CD14-positive monocyte (primary cell): Measurements from ENCODE around the gene ZSCAN16. TPM values are rescaled to one million over a fixed set of nuclear protein-coding genes. Genes with fewer than 3 reads are reported as not detected.

Experiments used
- DNase-seq, 3 donors: peaks; one replicate each; pipeline ENCODE4 v3.0.0-alpha.2; 2011 to 2022
- H2AFZ ChIP-seq: 2 replicates; pipeline ENCODE4 v1.6.0; 2012; ENCODE audit warnings: mild to moderate bottlenecking, low read depth, low read length, inconsistent platforms; ENCODE audit not compliant: insufficient read depth, poor library complexity, severe bottlenecking
- H3K27ac ChIP-seq, 2 donors: 1 replicate in 1 of 2; 2 replicates in 1 of 2; pipeline ENCODE4 v1.5.1; 2012 to 2013; ENCODE audit warnings: low read length in 2 of 2, control low read depth in 1 of 2, inconsistent platforms in 1 of 2, low read depth in 1 of 2, mild to moderate bottlenecking in 1 of 2
- H3K27me3 ChIP-seq, 2 donors: one replicate each; pipeline versions ENCODE4 v1.6.0 to v1.6.1; 2011 to 2013; ENCODE audit warnings: low read length in 2 of 2; ENCODE audit not compliant: control insufficient read depth in 2 of 2, insufficient read depth in 2 of 2
- H3K36me3 ChIP-seq, 2 donors: replicated peaks in 1 of 2; 1 replicate in 1 of 2; 2 replicates in 1 of 2; pipeline versions ENCODE4 v1.5.1 to v1.6.1; 2012 to 2013; ENCODE audit warnings: low read length in 2 of 2, control low read depth in 1 of 2, inconsistent platforms in 1 of 2, mild to moderate bottlenecking in 1 of 2; ENCODE audit not compliant: insufficient read depth in 2 of 2, control insufficient read depth in 1 of 2
- H3K4me1 ChIP-seq, 2 donors: 1 replicate in 1 of 2; 2 replicates in 1 of 2; pipeline versions ENCODE4 v1.5.1 to v1.6.1; 2012 to 2013; ENCODE audit warnings: low read length in 2 of 2, control low read depth in 1 of 2, inconsistent platforms in 1 of 2, mild to moderate bottlenecking in 1 of 2, moderate library complexity in 1 of 2; ENCODE audit not compliant: insufficient read depth in 2 of 2, control insufficient read depth in 1 of 2
- H3K4me2 ChIP-seq: replicated peaks from 2 replicates; pipeline ENCODE3; 2012; ENCODE audit warnings: low read length, moderate library complexity, mild to moderate bottlenecking; ENCODE audit not compliant: poor library complexity, severe bottlenecking; ENCODE audit errors: extremely low read depth
- H3K4me3 ChIP-seq, 3 experiments: fragments of 200-600 bp in 1 of 3; sonication (generic) in 1 of 3; replicated peaks in 1 of 3; 1 replicate in 2 of 3; 2 replicates in 1 of 3; pipeline ENCODE4 v1.5.1; 2011 to 2013; ENCODE audit warnings: low read length in 3 of 3, mild to moderate bottlenecking in 3 of 3, control low read depth in 2 of 3, low read depth in 2 of 3, inconsistent platforms in 1 of 3, moderate library complexity in 1 of 3
- H3K79me2 ChIP-seq: 2 replicates; pipeline ENCODE4 v1.6.0; 2012; ENCODE audit warnings: mild to moderate bottlenecking, control low read depth, inconsistent platforms, low read length, moderate library complexity; ENCODE audit not compliant: insufficient read depth
- H3K9ac ChIP-seq: 2 replicates; pipeline ENCODE4 v1.6.0; 2017; ENCODE audit warnings: low read length, mild to moderate bottlenecking; ENCODE audit not compliant: insufficient read depth, poor library complexity, severe bottlenecking
- H3K9me3 ChIP-seq, 2 donors: replicated peaks in 1 of 2; 1 replicate in 1 of 2; 2 replicates in 1 of 2; pipeline versions ENCODE4 v1.5.1 to v1.6.1; 2012 to 2013; ENCODE audit warnings: low read length in 2 of 2, control low read depth in 1 of 2; ENCODE audit not compliant: control insufficient read depth in 1 of 2, insufficient read depth in 1 of 2
- H4K20me1 ChIP-seq: 2 replicates; pipeline ENCODE4 v1.6.0; 2012; ENCODE audit warnings: mild to moderate bottlenecking, low read length, control low read depth, moderate library complexity; ENCODE audit not compliant: insufficient read depth
- H3K27ac Mint-ChIP-seq, 7 donors: one replicate each; pipeline ENCODE4 v1.8.0; 2020; ENCODE audit warnings: mild to moderate bottlenecking in 7 of 7, mixed read lengths in 7 of 7, moderate library complexity in 6 of 7, inconsistent platforms in 2 of 7
- H3K27me3 Mint-ChIP-seq, 3 donors: one replicate each; pipeline ENCODE4 v1.8.0; 2021 to 2022; ENCODE audit warnings: low read depth in 3 of 3, mild to moderate bottlenecking in 3 of 3, mixed read lengths in 3 of 3, moderate library complexity in 3 of 3, inconsistent platforms in 1 of 3
- H3K36me3 Mint-ChIP-seq, 2 donors: one replicate each; pipeline ENCODE4 v1.8.0; 2020; ENCODE audit warnings: mixed read lengths in 2 of 2, inconsistent platforms in 1 of 2, mild to moderate bottlenecking in 1 of 2
- H3K4me1 Mint-ChIP-seq: one replicate; pipeline ENCODE4 v1.8.0; 2020; ENCODE audit warnings: mild to moderate bottlenecking, mixed read lengths
- H3K4me3 Mint-ChIP-seq, 2 donors: one replicate each; pipeline ENCODE4 v1.8.0; 2020; ENCODE audit warnings: mild to moderate bottlenecking in 2 of 2, mixed read lengths in 2 of 2, moderate library complexity in 1 of 2
- H3K9me3 Mint-ChIP-seq, 7 donors: one replicate each; pipeline ENCODE4 v1.8.0; 2020 to 2022; ENCODE audit warnings: mixed read lengths in 7 of 7, mild to moderate bottlenecking in 6 of 7, moderate library complexity in 6 of 7, inconsistent platforms in 2 of 7
- WGBS: methylation state at CpG from one replicate; pipeline ENCODE4 v1.1.5; 2013; ENCODE audit warnings: missing lambda C conversion rate; ENCODE audit not compliant: insufficient coverage; 5-methylcytosine and 5-hydroxymethylcytosine counted together
- intact Hi-C, 2 donors: fragments of 100-400 bp; cut with micrococcal nuclease; formaldehyde crosslinking; loops; one replicate each; pipeline versions ENCODE4 v1.15.0 to v1.15.1; 2023
- polyA plus RNA-seq, 3 donors: library from polyadenylated mRNA; depleted of rRNA in 1 of 3; unstranded in 2 of 3; stranded (reverse) in 1 of 3; fragments of 300-500 nt in 2 of 3; fragments of >200 nt in 1 of 3; fragmentation: Illumina TruSeq in 2 of 3; gene quantifications; 1 replicate in 2 of 3; 2 replicates in 1 of 3; pipeline ENCODE4 v1.2.3, GENCODE V29; 2012 to 2021
- TF ChIP-seq, protein P1 (sequence below): fragments of 200-600 bp; IDR thresholded peaks from one replicate; pipeline ENCODE4 v1.8.0; 2022; ENCODE audit warnings: antibody characterized with exemption, mild to moderate bottlenecking

Gene ZSCAN16
- polyA plus RNA-seq, 3 donors: 3.5 to 5.9 (median 4.0) TPM

DNA sequence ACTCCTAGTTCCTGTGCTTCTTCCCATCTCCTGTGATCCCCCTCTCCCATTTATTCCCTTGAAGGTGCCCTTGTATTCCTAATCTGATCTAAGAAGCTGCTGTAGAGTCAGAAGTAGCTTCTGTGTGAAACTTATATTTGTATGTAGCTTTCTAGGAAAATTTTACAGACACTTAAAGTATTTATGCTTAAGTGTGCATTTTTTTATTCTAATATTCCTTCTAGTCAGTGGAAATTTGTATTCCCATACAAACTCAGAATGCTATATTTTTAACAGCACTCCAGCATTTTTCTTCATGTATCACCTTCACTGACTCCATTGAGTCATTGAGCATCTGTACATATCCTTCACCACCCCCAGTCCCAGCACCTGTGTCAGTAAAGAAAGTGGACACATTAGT lies 29.9 kb downstream of the ZSCAN16 start:
- no peak for DNase-seq
- Mint-ChIP-seq H3K27ac (no peak overlapping the region), H3K27me3 (no peaks in the 10 kb centered on the region), H3K4me1 (no peaks in the 10 kb centered on the region), H3K36me3 (peaks cover 77 to 88% of the 10 kb centered on the region in 2 donors), H3K9me3 (peaks cover 0 to 10% (median 5%) of the 10 kb centered on the region in 7 donors), H3K4me3 (no peak overlapping the region)
- intact Hi-C loops: no loop called here
- no peak overlapping the region for H2AFZ ChIP-seq
- no peak overlapping the region for H3K9ac ChIP-seq
- no peaks in the 10 kb centered on the region for H3K79me2 ChIP-seq
- TF ChIP-seq, protein P1, sequence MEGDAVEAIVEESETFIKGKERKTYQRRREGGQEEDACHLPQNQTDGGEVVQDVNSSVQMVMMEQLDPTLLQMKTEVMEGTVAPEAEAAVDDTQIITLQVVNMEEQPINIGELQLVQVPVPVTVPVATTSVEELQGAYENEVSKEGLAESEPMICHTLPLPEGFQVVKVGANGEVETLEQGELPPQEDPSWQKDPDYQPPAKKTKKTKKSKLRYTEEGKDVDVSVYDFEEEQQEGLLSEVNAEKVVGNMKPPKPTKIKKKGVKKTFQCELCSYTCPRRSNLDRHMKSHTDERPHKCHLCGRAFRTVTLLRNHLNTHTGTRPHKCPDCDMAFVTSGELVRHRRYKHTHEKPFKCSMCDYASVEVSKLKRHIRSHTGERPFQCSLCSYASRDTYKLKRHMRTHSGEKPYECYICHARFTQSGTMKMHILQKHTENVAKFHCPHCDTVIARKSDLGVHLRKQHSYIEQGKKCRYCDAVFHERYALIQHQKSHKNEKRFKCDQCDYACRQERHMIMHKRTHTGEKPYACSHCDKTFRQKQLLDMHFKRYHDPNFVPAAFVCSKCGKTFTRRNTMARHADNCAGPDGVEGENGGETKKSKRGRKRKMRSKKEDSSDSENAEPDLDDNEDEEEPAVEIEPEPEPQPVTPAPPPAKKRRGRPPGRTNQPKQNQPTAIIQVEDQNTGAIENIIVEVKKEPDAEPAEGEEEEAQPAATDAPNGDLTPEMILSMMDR: no peak
- H3K27ac ChIP-seq: no peak overlapping the region
- H3K4me2 ChIP-seq: no peak overlapping the region
- peaks cover 0 to 9% of the 10 kb centered on the region in 2 donors for H3K9me3 ChIP-seq
- no peaks in the 10 kb centered on the region for H3K27me3 ChIP-seq
- H3K4me3 ChIP-seq: no peak overlapping the region
- H3K4me1 ChIP-seq: no peaks in the 10 kb centered on the region
- H3K36me3 ChIP-seq: peaks cover 57 to 91% of the 10 kb centered on the region in 2 donors
- no peaks in the 10 kb centered on the region for H4K20me1 ChIP-seq

DNA sequence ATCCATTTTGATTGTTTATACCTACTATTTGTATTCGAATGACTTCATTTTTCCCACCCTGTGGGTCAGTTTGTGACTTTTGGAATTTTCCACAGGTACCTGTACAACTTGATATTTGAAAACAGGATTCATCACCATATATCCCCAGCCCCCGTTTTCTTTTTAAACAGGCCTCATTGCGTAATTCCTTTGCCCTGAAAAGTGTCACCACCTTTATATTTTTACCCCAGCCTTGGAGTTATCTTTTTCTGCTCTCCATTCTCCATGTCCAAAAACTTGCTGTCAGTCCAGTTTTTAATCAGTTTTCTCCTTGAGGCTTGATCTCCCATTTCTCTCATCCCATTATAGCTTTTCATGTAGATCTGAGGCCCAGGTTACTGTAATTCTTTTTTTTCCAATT lies 33.9 kb downstream of the ZSCAN16 start:
- peaks cover 41 to 54% of the 10 kb centered on the region in 2 donors for H3K36me3 Mint-ChIP-seq

More for the DNA sequence above, 33.9 kb downstream of the ZSCAN16 start:
- Histone ChIP-seq H3K79me2 (no peaks in the 10 kb centered on the region), H3K36me3 (peaks cover 21 to 52% of the 10 kb centered on the region in 2 donors), H3K27ac (no peak overlapping the region), H3K27me3 (peaks cover 0 to 4% of the 10 kb centered on the region in 2 donors), H3K4me2 (no peak overlapping the region), H4K20me1 (no peaks in the 10 kb centered on the region), H2AFZ (no peak overlapping the region), H3K9ac (no peak overlapping the region), H3K4me3 (no peak overlapping the region), H3K4me1 (peaks cover 11 to 14% of the 10 kb centered on the region in 2 donors), H3K9me3 (peaks cover 0 to 4% of the 10 kb centered on the region in 2 donors)
- no peak for DNase-seq
- Mint-ChIP-seq H3K9me3 (peaks cover 6 to 15% (median 11%) of the 10 kb centered on the region in 7 donors), H3K27me3 (peaks cover 0 to 3% (median 2%) of the 10 kb centered on the region in 3 donors), H3K4me1 (peaks cover 14% of the 10 kb centered on the region), H3K27ac (no peak overlapping the region), H3K4me3 (no peak overlapping the region)
- TF ChIP-seq, protein P1: no peak
- WGBS: 93% methylated on average over 3 of the region's 3 CpGs
- intact Hi-C loops: no loop called here
